ENCODE measurements around the gene EPHA6.
"Not testable (repeated sequence)": the region's sequence is repeated elsewhere in the genome, so short reads cannot be mapped to it uniquely, and the experiment has no call there.

Gene EPHA6

DNA sequence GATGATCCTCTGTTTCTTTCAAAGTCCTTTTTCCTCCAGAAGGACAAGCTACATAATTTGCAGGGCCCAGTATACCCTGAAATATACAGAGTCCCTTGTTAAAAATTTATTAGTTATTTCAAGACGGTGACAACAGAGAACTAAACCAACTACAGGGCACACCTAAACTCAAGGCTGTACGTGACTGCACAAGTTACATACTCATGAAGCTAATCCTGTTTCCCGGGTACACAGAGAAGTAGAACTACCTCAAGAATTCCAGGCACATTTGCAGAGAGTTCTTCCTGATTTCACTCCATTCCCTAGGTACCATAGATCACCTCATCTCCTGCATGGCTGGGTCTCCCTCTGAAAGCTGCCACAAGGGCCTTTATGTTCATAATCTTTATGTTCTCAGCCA, 670.8 kb downstream of the EPHA6 start:
- in situ Hi-C loops (cut with HindIII; ENCODE audit: low pct_unique_long_range_greater_than_20kb, low sequenced_read_pairs): no loop called here
- no peak for DNase-seq (ENCODE audit: low read depth in 1 of 2, low spot score in 1 of 2)
- TF ChIP-seq JUND (IDR thresholded peaks at IDR 0.05; ENCODE audit: low read depth): no peak

DNA sequence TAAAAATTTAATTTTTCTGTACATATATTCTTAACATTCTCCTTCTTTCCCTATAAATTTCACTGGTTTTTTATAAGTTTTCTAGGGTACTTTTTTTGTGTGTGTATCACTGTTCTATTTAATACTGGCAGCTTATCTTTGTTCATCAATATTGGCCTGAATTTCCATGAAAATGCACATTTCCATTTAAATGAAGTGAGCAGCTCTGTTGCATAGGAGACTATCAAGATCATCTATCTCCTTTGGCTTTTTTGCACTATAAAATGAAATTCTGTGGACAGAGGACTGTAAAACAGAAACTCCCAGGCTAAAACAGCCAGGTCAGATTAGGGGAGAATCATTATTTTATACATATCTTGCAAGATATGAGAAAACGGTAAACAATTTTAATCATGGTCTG, 673.2 kb downstream of the EPHA6 start:
- no peak for TF ChIP-seq JUND (IDR thresholded peaks at IDR 0.05; ENCODE audit: low read depth)
- DNase-seq (ENCODE audit: low read depth in 1 of 2, low spot score in 1 of 2): no peak
- in situ Hi-C loops (cut with HindIII; ENCODE audit: low pct_unique_long_range_greater_than_20kb, low sequenced_read_pairs): no loop called here

DNA sequence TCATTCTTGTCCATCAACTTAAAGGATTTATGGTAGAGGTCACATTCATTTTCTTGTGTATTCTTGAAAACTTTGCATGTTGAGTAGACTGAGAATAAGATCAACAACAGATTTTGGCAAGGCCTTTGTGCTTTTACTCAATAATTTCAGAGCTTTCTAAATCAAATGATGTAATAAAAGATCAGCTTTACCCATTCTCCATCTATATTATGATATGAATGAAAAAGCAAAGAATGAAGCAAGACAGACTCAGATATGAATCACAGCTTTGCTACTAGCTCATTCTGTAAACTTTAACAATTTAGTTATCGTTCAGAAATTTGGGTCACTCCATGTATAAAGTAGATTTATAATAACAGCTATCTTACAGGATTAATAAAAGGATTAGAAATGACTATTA, 674.3 kb downstream of the EPHA6 start:
- no peak for TF ChIP-seq JUND (IDR thresholded peaks at IDR 0.05; ENCODE audit: low read depth)
- no peak for DNase-seq (ENCODE audit: low read depth in 1 of 2, low spot score in 1 of 2)
- in situ Hi-C loops (cut with HindIII; ENCODE audit: low pct_unique_long_range_greater_than_20kb, low sequenced_read_pairs): no loop called here

DNA sequence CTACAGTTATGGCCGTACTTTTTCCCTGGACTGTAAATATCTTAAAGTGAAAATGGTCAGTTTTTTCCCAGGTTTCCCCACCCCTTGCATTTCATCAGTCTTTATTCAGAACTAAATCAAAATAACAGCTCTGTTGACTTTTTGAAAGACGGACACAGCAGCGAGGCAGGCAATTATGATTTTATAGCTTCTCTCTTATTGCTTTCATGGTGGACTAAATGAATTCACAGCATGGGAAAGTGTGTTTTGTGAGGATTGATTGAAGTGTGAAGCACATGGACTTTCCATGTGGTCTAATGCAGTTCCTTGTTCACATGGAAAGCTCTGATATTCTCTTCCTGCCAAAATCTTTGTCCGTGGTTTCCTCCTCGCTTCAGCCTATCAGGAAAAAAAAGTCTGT, 681.5 kb downstream of the EPHA6 start:
- in situ Hi-C loops (cut with HindIII; ENCODE audit: low pct_unique_long_range_greater_than_20kb, low sequenced_read_pairs): no loop called here
- no peak for TF ChIP-seq JUND (IDR thresholded peaks at IDR 0.05; ENCODE audit: low read depth)
- DNase-seq (ENCODE audit: low read depth in 1 of 2, low spot score in 1 of 2): no peak

DNA sequence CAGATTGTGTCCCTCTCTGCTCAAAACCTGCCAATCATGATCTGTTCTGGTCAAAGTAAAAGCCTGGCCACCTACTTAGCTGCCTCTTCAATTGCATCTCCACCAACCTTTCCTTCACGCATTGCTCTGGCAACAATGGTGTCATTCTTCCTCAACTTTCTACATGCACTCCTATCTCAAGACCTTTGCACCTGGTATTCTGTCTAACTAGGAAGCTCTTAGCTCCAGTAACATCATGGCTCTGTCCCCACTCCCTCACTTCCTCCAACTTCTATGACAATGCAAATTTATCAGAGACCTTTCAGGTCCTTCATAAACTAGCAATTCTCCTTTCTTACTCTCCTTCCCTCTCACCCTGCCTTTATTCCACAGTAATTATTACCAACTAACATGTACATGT, 682.7 kb downstream of the EPHA6 start:
- no peak for DNase-seq (ENCODE audit: low read depth in 1 of 2, low spot score in 1 of 2)
- in situ Hi-C loops (cut with HindIII; ENCODE audit: low pct_unique_long_range_greater_than_20kb, low sequenced_read_pairs): no loop called here
- no peak for TF ChIP-seq JUND (IDR thresholded peaks at IDR 0.05; ENCODE audit: low read depth)

DNA sequence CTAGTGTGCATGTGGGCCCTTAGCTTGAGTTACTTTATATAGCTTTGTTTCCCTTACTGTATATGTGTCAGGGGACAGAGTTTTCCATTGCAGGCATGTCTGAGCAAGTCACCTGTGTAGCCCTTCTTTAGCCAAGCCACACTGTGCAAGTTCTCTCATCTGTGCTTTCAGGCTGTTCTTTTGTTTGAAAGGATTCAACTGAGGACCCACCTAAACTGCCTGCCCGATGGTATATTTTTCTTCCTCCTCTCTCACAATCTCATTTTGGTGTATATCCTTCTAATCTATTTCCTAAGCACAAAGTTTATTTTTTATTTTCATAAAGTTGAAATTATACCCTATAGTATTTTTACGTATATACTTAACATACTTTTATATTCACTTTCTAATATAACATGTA, 690.1 kb downstream of the EPHA6 start:
- in situ Hi-C loops (cut with HindIII; ENCODE audit: low pct_unique_long_range_greater_than_20kb, low sequenced_read_pairs): no loop called here
- no peak for DNase-seq (ENCODE audit: low read depth in 1 of 2, low spot score in 1 of 2)
- TF ChIP-seq JUND (IDR thresholded peaks at IDR 0.05; ENCODE audit: low read depth): no peak

DNA sequence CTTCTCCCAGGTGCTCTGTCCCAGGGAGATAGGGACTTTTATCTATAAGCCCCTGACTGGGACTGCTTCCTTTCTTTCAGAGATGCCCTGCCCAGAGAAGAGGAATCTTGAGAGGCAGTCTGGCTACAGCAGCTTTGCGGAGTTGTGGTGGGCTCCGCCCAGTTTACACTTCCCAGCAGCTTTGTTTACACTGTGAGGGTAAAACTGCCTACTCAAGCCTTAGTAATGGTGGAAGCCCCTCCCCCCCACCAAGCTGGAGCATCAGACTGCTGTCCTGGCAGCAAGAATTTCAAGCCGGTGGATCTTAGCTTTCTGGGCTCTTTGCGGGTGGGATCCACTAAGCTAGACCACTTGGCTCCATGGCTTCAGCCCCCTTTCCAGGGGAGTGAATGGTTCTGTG, 696.4 kb downstream of the EPHA6 start:
- TF ChIP-seq JUND (IDR thresholded peaks at IDR 0.05; ENCODE audit: low read depth): no peak
- DNase-seq (ENCODE audit: low read depth in 1 of 2, low spot score in 1 of 2): peak in 1 of 2 experiments; percentile 12
- in situ Hi-C loops (cut with HindIII; ENCODE audit: low pct_unique_long_range_greater_than_20kb, low sequenced_read_pairs): no loop called here

DNA sequence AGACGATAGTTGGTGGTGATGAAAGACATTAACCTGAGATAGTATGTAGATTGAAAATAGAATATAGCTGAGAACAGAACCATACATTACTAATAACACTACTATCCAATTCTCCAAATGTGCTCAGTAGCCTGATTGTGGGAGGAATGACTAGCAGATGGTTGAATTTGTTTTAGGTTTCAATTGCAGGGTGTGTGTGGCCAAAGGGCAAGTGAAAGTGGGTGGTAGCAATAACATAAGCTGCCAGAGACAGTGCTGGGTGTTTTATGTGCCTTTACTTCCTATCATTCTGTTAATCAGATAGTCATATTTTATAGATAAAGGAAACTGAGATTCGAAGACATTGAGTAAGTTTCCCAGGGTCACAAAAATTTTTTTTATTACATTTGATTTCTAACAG, 700.7 kb downstream of the EPHA6 start:
- TF ChIP-seq JUND (IDR thresholded peaks at IDR 0.05; ENCODE audit: low read depth): no peak
- in situ Hi-C loops (cut with HindIII; ENCODE audit: low pct_unique_long_range_greater_than_20kb, low sequenced_read_pairs): no loop called here
- no peak for DNase-seq (ENCODE audit: low read depth in 1 of 2, low spot score in 1 of 2)

DNA sequence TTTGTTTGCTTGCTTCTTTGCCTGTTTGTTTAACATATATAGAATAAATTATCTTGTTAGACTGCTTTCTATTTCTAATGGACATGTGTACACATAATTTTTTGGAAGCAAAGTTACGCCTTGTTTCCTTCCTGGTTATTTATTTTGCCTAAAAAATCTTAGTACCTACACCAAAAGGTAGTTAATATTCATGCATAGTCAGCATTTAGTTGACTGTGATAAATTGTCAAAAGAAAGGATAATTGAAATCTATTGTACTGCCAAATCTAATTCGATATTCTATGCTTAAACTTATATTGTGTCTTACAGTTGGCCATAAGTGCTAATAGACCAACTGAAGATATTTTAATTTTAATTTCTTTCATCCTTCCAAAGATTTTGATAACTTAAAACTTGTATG, 716.3 kb downstream of the EPHA6 start:
- DNase-seq (ENCODE audit: low read depth in 1 of 2, low spot score in 1 of 2): no peak
- no peak for TF ChIP-seq JUND (IDR thresholded peaks at IDR 0.05; ENCODE audit: low read depth)
- in situ Hi-C loops (cut with HindIII; ENCODE audit: low pct_unique_long_range_greater_than_20kb, low sequenced_read_pairs): no loop called here

DNA sequence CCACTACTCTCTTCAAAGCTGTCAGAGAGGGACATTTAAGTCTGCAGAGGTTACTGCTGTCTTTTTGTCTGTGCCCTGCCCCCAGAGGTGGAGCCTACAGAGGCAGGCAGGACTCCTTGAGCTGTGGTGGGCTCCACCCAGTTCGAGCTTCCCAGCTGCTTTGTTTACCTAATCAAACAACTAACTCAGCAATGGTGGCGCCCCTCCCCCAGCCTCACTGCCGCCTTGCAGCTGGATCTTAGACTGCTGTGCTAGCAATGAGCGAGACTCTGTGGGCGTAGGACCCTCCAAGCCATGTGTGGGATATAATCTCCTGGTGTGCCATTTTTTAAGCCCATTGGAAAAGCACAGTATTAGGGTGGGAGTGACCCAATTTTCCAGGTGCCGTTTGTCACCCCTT, 733.2 kb downstream of the EPHA6 start:
- in situ Hi-C loops (cut with HindIII; ENCODE audit: low pct_unique_long_range_greater_than_20kb, low sequenced_read_pairs); DNase-seq (ENCODE audit: low read depth in 1 of 2, low spot score in 1 of 2): not testable (repeated sequence)

DNA sequence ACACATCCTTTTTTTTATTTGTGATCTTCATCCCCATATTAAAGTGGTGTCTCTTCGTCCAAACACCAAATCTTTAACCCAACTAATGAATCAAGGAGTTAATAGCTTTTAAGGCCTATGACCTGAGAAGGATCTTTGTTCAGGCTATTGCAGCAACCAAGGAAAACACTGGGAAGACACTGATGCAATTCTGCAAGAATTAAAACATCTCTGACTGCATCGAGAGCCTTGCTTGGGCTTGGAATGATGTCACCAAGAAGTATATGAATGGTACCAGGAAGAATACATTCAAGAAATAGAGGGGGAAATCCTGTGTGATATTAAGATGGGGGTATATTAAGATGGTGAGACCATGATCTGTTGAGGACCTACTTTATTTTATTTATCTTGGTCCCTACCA, 736.0 kb downstream of the EPHA6 start:
- no peak for TF ChIP-seq JUND (IDR thresholded peaks at IDR 0.05; ENCODE audit: low read depth)
- in situ Hi-C loops (cut with HindIII; ENCODE audit: low pct_unique_long_range_greater_than_20kb, low sequenced_read_pairs): no loop called here
- no peak for DNase-seq (ENCODE audit: low read depth in 1 of 2, low spot score in 1 of 2)

DNA sequence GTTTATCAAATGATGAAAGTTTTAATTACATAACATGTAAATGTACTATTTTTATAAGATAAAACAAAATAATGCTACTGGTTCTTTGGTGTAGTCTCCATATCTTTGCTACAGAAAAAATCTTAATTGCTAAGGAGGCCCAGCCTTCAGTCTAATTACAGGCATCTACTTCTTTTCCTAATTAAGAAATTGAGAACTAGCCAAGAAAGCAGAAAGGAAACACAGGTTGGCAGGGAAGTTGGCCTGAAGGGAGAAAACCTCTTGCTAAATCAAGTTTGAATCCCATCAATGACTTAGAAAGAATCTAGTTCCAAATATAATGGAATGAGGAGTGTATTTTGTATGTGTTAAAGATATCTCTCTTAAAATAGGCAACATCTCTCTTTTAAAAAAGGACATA, 737.8 kb downstream of the EPHA6 start:
- DNase-seq (ENCODE audit: low read depth in 1 of 2, low spot score in 1 of 2): no peak
- no peak for TF ChIP-seq JUND (IDR thresholded peaks at IDR 0.05; ENCODE audit: low read depth)
- in situ Hi-C loops (cut with HindIII; ENCODE audit: low pct_unique_long_range_greater_than_20kb, low sequenced_read_pairs): no loop called here

DNA sequence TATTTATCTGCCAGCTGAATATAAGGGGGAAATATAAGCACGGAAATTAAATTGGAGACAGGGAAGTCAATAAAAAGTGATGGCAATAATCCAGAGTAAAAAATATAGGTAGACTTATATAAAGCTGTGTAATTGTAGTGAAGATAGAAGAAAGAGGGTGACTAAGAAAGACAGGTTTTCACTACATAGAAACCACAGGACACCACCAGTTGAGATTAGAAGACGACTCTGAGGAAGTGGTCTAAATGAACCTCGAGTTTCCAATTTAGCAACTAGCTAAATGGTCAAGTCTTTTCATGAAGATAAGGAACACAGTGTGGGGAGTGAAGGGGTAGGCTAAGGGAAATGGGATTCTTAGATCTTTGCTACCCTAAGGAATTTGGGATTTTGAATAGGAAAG, 761.3 kb downstream of the EPHA6 start:
- no peak for DNase-seq (ENCODE audit: low read depth in 1 of 2, low spot score in 1 of 2)
- no peak for TF ChIP-seq JUND (IDR thresholded peaks at IDR 0.05; ENCODE audit: low read depth)
- in situ Hi-C loops (cut with HindIII; ENCODE audit: low pct_unique_long_range_greater_than_20kb, low sequenced_read_pairs): no loop called here

DNA sequence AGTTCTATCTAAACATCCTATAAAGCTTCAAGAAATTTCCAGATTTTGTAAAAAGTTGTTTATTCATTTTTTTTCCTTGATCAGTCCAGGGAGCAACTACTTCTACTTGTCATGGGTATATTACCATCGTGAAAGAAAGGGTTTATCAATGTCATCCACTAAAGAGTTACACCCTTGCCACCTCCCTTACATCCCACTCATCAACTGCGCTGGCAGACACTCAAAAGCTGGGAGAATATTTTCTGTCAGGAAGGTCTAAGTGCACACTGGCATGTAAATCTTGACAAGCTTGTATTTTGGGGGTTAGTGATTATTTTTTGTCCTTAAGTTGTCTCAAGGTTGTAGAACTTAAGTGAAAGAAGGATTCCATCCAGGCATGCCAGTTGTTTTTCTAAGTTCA, 761.8 kb downstream of the EPHA6 start:
- DNase-seq (ENCODE audit: low read depth in 1 of 2, low spot score in 1 of 2): no peak
- no peak for TF ChIP-seq JUND (IDR thresholded peaks at IDR 0.05; ENCODE audit: low read depth)
- in situ Hi-C loops (cut with HindIII; ENCODE audit: low pct_unique_long_range_greater_than_20kb, low sequenced_read_pairs): no loop called here

DNA sequence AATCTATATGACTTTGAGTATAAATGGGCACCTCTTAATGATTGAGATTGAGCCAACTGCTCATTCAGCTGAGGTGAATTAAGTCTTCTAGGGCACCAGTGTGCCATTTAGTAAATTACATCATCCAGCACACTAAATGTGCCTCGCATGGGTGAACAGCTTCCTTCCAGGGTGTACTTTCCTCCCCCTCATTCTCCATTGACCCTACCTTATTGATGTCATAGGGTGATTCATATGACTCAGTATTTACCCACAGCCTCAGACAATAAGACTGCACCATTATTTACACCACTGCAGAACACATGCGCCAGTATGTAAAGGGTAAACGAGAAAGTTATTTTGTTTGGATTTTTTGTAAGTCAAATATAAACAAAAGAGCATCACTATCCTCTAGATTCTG, 765.0 kb downstream of the EPHA6 start:
- in situ Hi-C loops (cut with HindIII; ENCODE audit: low pct_unique_long_range_greater_than_20kb, low sequenced_read_pairs): no loop called here
- DNase-seq (ENCODE audit: low read depth in 1 of 2, low spot score in 1 of 2): peak in 1 of 2 experiments; percentile 18
- TF ChIP-seq JUND (IDR thresholded peaks at IDR 0.05; ENCODE audit: low read depth): no peak

Measured in T47D (cell line).